K562 (cell line): Measurements from ENCODE around the gene ARFGAP1. TPM values are rescaled to one million over a fixed set of nuclear protein-coding genes. Genes with fewer than 3 reads are reported as not detected.
A peak's percentile ranks its signal among the peaks of the same experiment; 100 is the strongest.

ENCODE experiments used
- ATAC-seq: fragments of 200-7000 bp; cut with Tn5 transposase; 3 replicates; pipeline ENCODE4 v1.9.1; 2020; ENCODE audit warnings: moderate library complexity
- BruUV-seq: library from RNA; stranded (reverse); fragments of 400-500 nt; replicated peaks from 2 replicates; lab custom pipeline; 2021; lab: Mats Ljungman, UMichigan
- CTCF ChIA-PET: fragments of 300-600 bp; formaldehyde crosslinking; extraction: SDS; loops from one replicate; lab custom pipeline; 2021; ENCODE audit warnings: low intra/inter-chr PET ratio; lab: Yijun Ruan, JAX
- POLR2A ChIA-PET: fragments of 300-600, 350-650 bp; sonication (Branson Sonifier 250); formaldehyde crosslinking; extraction: SDS; loops from one replicate; lab custom pipeline; 2021; ENCODE audit warnings: antibody characterized with exemption, inconsistent platforms; lab: Yijun Ruan, JAX
- DNase-seq, 4 experiments: peaks; one replicate each; pipeline versions ENCODE4 v3.0.0 to v3.0.0-alpha.2; 2011 to 2018; ENCODE audit warnings: low spot score in 3 of 4, mixed read lengths in 3 of 4; ENCODE audit errors: extremely low read depth in 1 of 4
- FAIRE-seq: peaks from 2 replicates; lab custom pipeline; 2011; peaks lifted over from hg19 to GRCh38; lab: Jason Lieb, UNC
- H2AFZ ChIP-seq: 2 replicates; pipeline ENCODE4 v1.6.0; 2011; ENCODE audit warnings: low read depth, low read length, control low read depth, inconsistent platforms
- H3K27ac ChIP-seq: fragments of 200-600 bp; 3 replicates; pipeline ENCODE4 v1.8.0; 2011; ENCODE audit warnings: low read depth, mild to moderate bottlenecking, control low read depth, inconsistent platforms, low read length, moderate library complexity, mixed read lengths; ENCODE audit errors: extremely low read depth
- H3K27me3 ChIP-seq, 2 experiments: fragments of 300-600 bp in 1 of 2; 2 replicates in 1 of 2; 3 replicates in 1 of 2; pipeline versions ENCODE4 v1.6.0 to v1.8.0; 2011; ENCODE audit warnings: inconsistent platforms in 2 of 2, low read length in 2 of 2, mild to moderate bottlenecking in 1 of 2, mixed read lengths in 1 of 2, moderate library complexity in 1 of 2; ENCODE audit not compliant: control insufficient read depth in 2 of 2, insufficient read depth in 2 of 2
- H3K36me3 ChIP-seq: fragments of 300-600 bp; 3 replicates; pipeline ENCODE4 v1.8.0; 2011; ENCODE audit warnings: mild to moderate bottlenecking, low read length, inconsistent platforms; ENCODE audit not compliant: control insufficient read depth, insufficient read depth
- H3K4me1 ChIP-seq, 2 experiments: fragments of 200-600 bp in 1 of 2; replicated peaks in 1 of 2; 2 replicates in 1 of 2; 3 replicates in 1 of 2; pipeline versions ENCODE4 v1.5.1 to v1.8.0; 2011; ENCODE audit warnings: inconsistent platforms in 2 of 2, low read length in 2 of 2, mild to moderate bottlenecking in 1 of 2, mixed read lengths in 1 of 2, moderate library complexity in 1 of 2; ENCODE audit not compliant: control insufficient read depth in 2 of 2, insufficient read depth in 2 of 2
- H3K4me2 ChIP-seq: 2 replicates; pipeline ENCODE4 v1.6.1; 2011; ENCODE audit warnings: low read length, control low read depth, inconsistent platforms, mixed read lengths; ENCODE audit not compliant: insufficient read depth
- H3K4me3 ChIP-seq: fragments of 200-600 bp; sonication (generic), shearing (Covaris generic); 2 replicates; pipeline ENCODE4 v1.5.1; 2016; ENCODE audit warnings: control low read depth, inconsistent platforms
- H3K79me2 ChIP-seq: fragments of 200-600 bp; 3 replicates; pipeline ENCODE4 v1.8.0; 2011; ENCODE audit warnings: low read length, inconsistent platforms; ENCODE audit not compliant: control insufficient read depth, insufficient read depth
- H3K9ac ChIP-seq, 2 experiments: 2 replicates each; pipeline versions ENCODE4 v1.6.0 to v1.6.1; 2011; ENCODE audit warnings: low read depth in 2 of 2, low read length in 2 of 2, control low read depth in 1 of 2, inconsistent platforms in 1 of 2, mild to moderate bottlenecking in 1 of 2, mixed read lengths in 1 of 2; ENCODE audit not compliant: insufficient read depth in 1 of 2
- H3K9me1 ChIP-seq: one replicate; pipeline ENCODE4 v1.6.0; 2011; ENCODE audit warnings: inconsistent platforms, mild to moderate bottlenecking, low read length, moderate library complexity; ENCODE audit not compliant: control insufficient read depth, insufficient read depth
- H3K9me3 ChIP-seq: replicated peaks from 2 replicates; pipeline ENCODE4 v1.5.1; 2011; ENCODE audit warnings: low read depth, low read length, inconsistent platforms; ENCODE audit not compliant: control insufficient read depth, insufficient read depth
- H4K20me1 ChIP-seq: replicated peaks from 2 replicates; pipeline ENCODE4 v1.6.1; 2011; ENCODE audit warnings: low read length, inconsistent platforms, mixed read lengths; ENCODE audit not compliant: control insufficient read depth, insufficient read depth
- CREB3L1 ChIP-seq: fragments of 450-650 bp; IDR thresholded peaks from 2 replicates; pipeline ENCODE4 v1.6.1; 2014; ENCODE audit warnings: low read depth, mild to moderate bottlenecking, moderate library complexity, borderline replicate concordance
- CTCFL ChIP-seq: IDR thresholded peaks from 2 replicates; pipeline ENCODE4 v1.6.1; 2011; ENCODE audit warnings: borderline replicate concordance, low read depth, mild to moderate bottlenecking, moderate library complexity, low read length; ENCODE audit not compliant: insufficient read depth, poor library complexity, severe bottlenecking
- ETV6 ChIP-seq, 3 experiments: fragments of 150-350 bp in 1 of 3; sonication (generic) in 1 of 3; formaldehyde crosslinking in 1 of 3; IDR thresholded peaks; 2 replicates each; pipeline versions ENCODE4 v1.6.1 to v1.8.0; 2014 to 2022; ENCODE audit warnings: borderline replicate concordance in 2 of 3, low read depth in 2 of 3, antibody characterized with exemption in 1 of 3, low read length in 1 of 3, mild to moderate bottlenecking in 1 of 3, missing genetic modification reagents in 1 of 3
- IFI16 ChIP-seq: fragments of 250-450 bp; sonication (Bioruptor Pico); IDR thresholded peaks from 2 replicates; pipeline ENCODE4 v2.1.2; 2022; ENCODE audit warnings: mild to moderate bottlenecking, inconsistent platforms
- MED1 ChIP-seq: sonication (generic); formaldehyde crosslinking; IDR thresholded peaks from 2 replicates; pipeline ENCODE4 v1.8.1; 2023; ENCODE audit warnings: missing genetic modification reagents, borderline replicate concordance
- MLX ChIP-seq, 2 experiments: fragments of 450-650 bp in 1 of 2; sonication (generic) in 1 of 2; formaldehyde crosslinking; conservative IDR thresholded peaks; 2 replicates each; pipeline versions ENCODE4 v1.4.0 to v1.8.1; 2020 to 2022; ENCODE audit warnings: mild to moderate bottlenecking in 1 of 2, missing genetic modification reagents in 1 of 2
- NFE2 ChIP-seq: IDR thresholded peaks from 2 replicates; pipeline ENCODE4 v1.6.1; 2014; ENCODE audit warnings: antibody characterized with exemption, low read depth
- NR2C2 ChIP-seq, 2 experiments: fragments of 200-800 bp in 1 of 2; sonication (Bioruptor generic) in 1 of 2; sonication (generic) in 1 of 2; formaldehyde crosslinking in 1 of 2; IDR thresholded peaks; 2 replicates each; pipeline versions ENCODE4 v1.6.1 to v1.8.0; 2016 to 2022; ENCODE audit warnings: mild to moderate bottlenecking in 1 of 2, missing compliant biosample characterization in 1 of 2, missing genetic modification characterization in 1 of 2, missing genetic modification reagents in 1 of 2
- WGBS: fragments of 100-300 bp; shearing (Covaris generic); methylation state at CpG from one replicate; pipeline ENCODE4 v1.1.6; 2016; ENCODE audit warnings: low coverage, mixed read lengths; ENCODE audit not compliant: insufficient coverage; ENCODE audit errors: missing lambda C conversion rate; 5-methylcytosine and 5-hydroxymethylcytosine counted together
- in situ Hi-C: fragments of 300-500 bp; cut with MboI; formaldehyde crosslinking; loops from 4 replicates; pipeline ENCODE4 v1.15.0; 2018; ENCODE audit warnings: inconsistent platforms, mixed read lengths
- intact Hi-C: fragments of 100-400 bp; cut with micrococcal nuclease; formaldehyde crosslinking; loops from 2 replicates; pipeline ENCODE4 v1.14.2; 2022
- polyA plus RNA-seq, 8 experiments: library from polyadenylated mRNA; depleted of rRNA in 4 of 8; stranded (reverse) in 5 of 8; unstranded in 3 of 8; fragments of >200 nt; fragmentation: Nextera tagmentation in 2 of 8; fragmentation: Illumina TruSeq in 1 of 8; extraction: Ambion mirVana in 2 of 8; extraction: Trizol in 1 of 8; gene quantifications; 2 replicates each; pipeline versions ENCODE4 v1.2.1 to v1.2.3, GENCODE V29; 2011 to 2014; ENCODE audit warnings: inconsistent platforms in 1 of 8, missing spikeins in 1 of 8
- total RNA-seq, 7 experiments: library from RNA; depleted of rRNA in 6 of 7; stranded (reverse); fragments of >200 nt in 6 of 7; fragmentation: Illumina TruSeq in 2 of 7; extraction: Trizol in 2 of 7; gene quantifications; 2 replicates each; pipeline versions ENCODE4 v1.2.1 to v1.2.3, GENCODE V29; 2011 to 2021; ENCODE audit warnings: low replicate concordance in 1 of 7
- TF ChIP-seq, protein P1 (sequence below), 3 experiments: fragments of 200-800 bp in 1 of 3; fragments of 250-450 bp in 1 of 3; fragments of 450-650 bp in 1 of 3; sonication (Bioruptor Pico) in 1 of 3; sonication (Bioruptor generic) in 1 of 3; formaldehyde crosslinking in 1 of 3; IDR thresholded peaks; 2 replicates each; pipeline versions ENCODE4 v1.6.1 to v1.8.0; 2016 to 2022; ENCODE audit warnings: mild to moderate bottlenecking in 2 of 3, missing genetic modification characterization in 2 of 3, missing compliant biosample characterization in 1 of 3, moderate library complexity in 1 of 3
- TF ChIP-seq, protein P2 (sequence below): sonication (generic); formaldehyde crosslinking; IDR thresholded peaks from 2 replicates; pipeline ENCODE4 v1.9.0; 2022; ENCODE audit warnings: mild to moderate bottlenecking, missing genetic modification reagents

ARFGAP1 gene
- total and polyA plus RNA-seq, 9 of the 15 experiments (the other 6 are each of a cell fraction or from before 2014, with no cell fraction given): 0.53 to 102 (median 33.5) TPM

DNA sequence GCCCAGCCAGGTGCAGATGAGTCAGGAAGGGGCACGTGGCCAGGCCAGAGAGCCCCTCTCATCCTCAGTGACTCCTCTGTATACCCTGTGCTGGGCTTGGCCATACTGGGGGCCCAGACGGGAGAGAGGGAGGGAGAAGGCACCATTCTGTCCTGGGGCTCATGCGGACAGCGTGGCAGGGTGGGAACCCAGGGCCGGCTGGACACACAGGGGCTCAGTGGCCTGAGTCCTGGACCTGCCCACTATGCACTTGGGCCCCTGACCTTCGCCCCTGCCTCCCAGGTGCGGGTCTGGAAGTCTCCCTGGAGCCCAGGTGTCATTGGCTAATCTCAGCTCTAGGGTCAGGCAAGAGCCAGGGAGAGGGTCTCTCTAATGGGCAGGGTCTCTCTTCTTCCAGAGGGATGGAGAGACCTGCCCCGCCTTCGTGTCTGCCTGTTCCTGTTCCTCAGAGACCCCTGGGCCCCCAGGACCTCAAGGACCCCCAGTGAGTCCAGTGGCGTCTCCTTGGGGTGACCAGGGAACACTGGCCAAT is 48.1 kb downstream of the ARFGAP1 start:
- H3K4me2 ChIP-seq: no peak overlapping the region
- H3K36me3 ChIP-seq: no peaks in the 10 kb centered on the region
- WGBS: 0% methylated on average over 8 of the region's 10 CpGs
- H3K27ac ChIP-seq: no peak overlapping the region
- in situ Hi-C loops (no loop called here), intact Hi-C loops (no loop called here)
- ChIA-PET POLR2A (interaction anchor here (0.7 to 1.5 kb wide), 2 partner anchors 11 to 14 kb away, joined by 3 to 4 read pairs; no protein-coding TSS in a partner anchor), CTCF (no interaction called here)
- no TSS peak for BruUV-seq
- peaks cover 0 to 20% of the 10 kb centered on the region in 2 experiments; a peak in 1 of 5 replicates for H3K4me1 ChIP-seq
- peak overlapping the region in 1 of 2 experiments; percentile 4; a peak in 1 of 4 replicates for H3K9ac ChIP-seq
- H3K9me1 ChIP-seq: no peaks in the 10 kb centered on the region
- no peak overlapping the region for H2AFZ ChIP-seq
- ATAC-seq (no peak), DNase-seq (no peak), FAIRE-seq (no peak)
- H3K79me2 ChIP-seq: no peaks in the 10 kb centered on the region
- no peaks in the 10 kb centered on the region for H3K9me3 ChIP-seq
- H4K20me1 ChIP-seq: no peaks in the 10 kb centered on the region; the same call in 1 of the 2 replicates
- no peak overlapping the region for H3K4me3 ChIP-seq
- H3K27me3 ChIP-seq: peaks cover 19 to 62% of the 10 kb centered on the region in 2 experiments; a peak in 4 of 5 replicates
- TF ChIP-seq IFI16 (CRISPR knock-in tag) (no peak), CREB3L1 (no peak), MLX (CRISPR knock-in tag; conservative IDR thresholded peaks at IDR 0.05) (no peak), NFE2 (no peak), MED1 (CRISPR knock-in tag) (no peak), CTCFL (no peak), NR2C2 (CRISPR knock-in tag; IDR thresholded peaks at IDR 0.05) (no peak), NR2C2 (tag; IDR thresholded peaks at IDR 0.05) (no peak), ETV6 (IDR thresholded peaks at IDR 0.05; ENCODE audit: borderline replicate concordance in 1 of 2, low read depth in 2 of 2, low read length in 1 of 2) (no peak), ETV6 (CRISPR knock-in tag; IDR thresholded peaks at IDR 0.05; ENCODE audit: borderline replicate concordance) (no peak)
- TF ChIP-seq, protein P1, sequence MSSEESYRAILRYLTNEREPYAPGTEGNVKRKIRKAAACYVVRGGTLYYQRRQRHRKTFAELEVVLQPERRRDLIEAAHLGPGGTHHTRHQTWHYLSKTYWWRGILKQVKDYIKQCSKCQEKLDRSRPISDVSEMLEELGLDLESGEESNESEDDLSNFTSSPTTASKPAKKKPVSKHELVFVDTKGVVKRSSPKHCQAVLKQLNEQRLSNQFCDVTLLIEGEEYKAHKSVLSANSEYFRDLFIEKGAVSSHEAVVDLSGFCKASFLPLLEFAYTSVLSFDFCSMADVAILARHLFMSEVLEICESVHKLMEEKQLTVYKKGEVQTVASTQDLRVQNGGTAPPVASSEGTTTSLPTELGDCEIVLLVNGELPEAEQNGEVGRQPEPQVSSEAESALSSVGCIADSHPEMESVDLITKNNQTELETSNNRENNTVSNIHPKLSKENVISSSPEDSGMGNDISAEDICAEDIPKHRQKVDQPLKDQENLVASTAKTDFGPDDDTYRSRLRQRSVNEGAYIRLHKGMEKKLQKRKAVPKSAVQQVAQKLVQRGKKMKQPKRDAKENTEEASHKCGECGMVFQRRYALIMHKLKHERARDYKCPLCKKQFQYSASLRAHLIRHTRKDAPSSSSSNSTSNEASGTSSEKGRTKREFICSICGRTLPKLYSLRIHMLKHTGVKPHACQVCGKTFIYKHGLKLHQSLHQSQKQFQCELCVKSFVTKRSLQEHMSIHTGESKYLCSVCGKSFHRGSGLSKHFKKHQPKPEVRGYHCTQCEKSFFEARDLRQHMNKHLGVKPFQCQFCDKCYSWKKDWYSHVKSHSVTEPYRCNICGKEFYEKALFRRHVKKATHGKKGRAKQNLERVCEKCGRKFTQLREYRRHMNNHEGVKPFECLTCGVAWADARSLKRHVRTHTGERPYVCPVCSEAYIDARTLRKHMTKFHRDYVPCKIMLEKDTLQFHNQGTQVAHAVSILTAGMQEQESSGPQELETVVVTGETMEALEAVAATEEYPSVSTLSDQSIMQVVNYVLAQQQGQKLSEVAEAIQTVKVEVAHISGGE (CRISPR knock-in tag; IDR thresholded peaks at IDR 0.05): no peak
- TF ChIP-seq, protein P2, sequence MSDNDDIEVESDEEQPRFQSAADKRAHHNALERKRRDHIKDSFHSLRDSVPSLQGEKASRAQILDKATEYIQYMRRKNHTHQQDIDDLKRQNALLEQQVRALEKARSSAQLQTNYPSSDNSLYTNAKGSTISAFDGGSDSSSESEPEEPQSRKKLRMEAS: no peak
